Transverse colon (tissue), 4 donors: ENCODE results near the gene SCN8A. TPM values are rescaled to one million over a fixed set of nuclear protein-coding genes. Genes with fewer than 3 reads are reported as not detected.

Experiments
- DNase-seq: peaks from one replicate; pipeline ENCODE4 v3.0.0-alpha.2; 2019
- H3K27ac ChIP-seq, 4 donors: fragments of 200-600 bp; sonication (generic); 2 replicates each; pipeline ENCODE4 v1.5.1; 2016 to 2018; ENCODE audit warnings: inconsistent platforms in 4 of 4
- H3K27me3 ChIP-seq: fragments of 200-600 bp; sonication (generic); 2 replicates; pipeline ENCODE4 v1.5.1; 2017; ENCODE audit warnings: inconsistent platforms
- H3K36me3 ChIP-seq, 4 donors: fragments of 200-600 bp; sonication (generic); 2 replicates each; pipeline ENCODE4 v1.5.1; 2017 to 2019; ENCODE audit warnings: inconsistent platforms in 4 of 4
- H3K4me1 ChIP-seq, 4 donors: fragments of 200-600 bp; sonication (generic); 2 replicates each; pipeline ENCODE4 v1.5.1; 2017 to 2020; ENCODE audit warnings: inconsistent platforms in 4 of 4
- H3K4me3 ChIP-seq, 4 donors: fragments of 200-600 bp; sonication (generic); 1 replicate in 1 of 4; 2 replicates in 3 of 4; pipeline versions ENCODE4 v1.5.1 to v1.6.1; 2017 to 2019; ENCODE audit warnings: inconsistent platforms in 4 of 4
- H3K9me3 ChIP-seq, 2 donors: fragments of 200-600 bp; sonication (generic); 2 replicates each; pipeline ENCODE4 v1.5.1; 2017 to 2019; ENCODE audit warnings: inconsistent platforms in 2 of 2
- CTCF ChIP-seq, 5 experiments: fragments of 200-600 bp in 3 of 5; fragments of 450-650 bp in 2 of 5; sonication (generic) in 3 of 5; IDR thresholded peaks; 1 replicate in 2 of 5; 2 replicates in 3 of 5; pipeline ENCODE4 v1.5.1; 2016 to 2017; ENCODE audit warnings: antibody characterized with exemption in 5 of 5, inconsistent platforms in 3 of 5, mild to moderate bottlenecking in 2 of 5, moderate library complexity in 1 of 5
- EP300 ChIP-seq: sonication (generic); formaldehyde crosslinking; IDR thresholded peaks from one replicate; pipeline ENCODE4 v1.6.1; 2017; ENCODE audit warnings: antibody characterized with exemption, low read depth
- POLR2A ChIP-seq: fragments of 450-650 bp; IDR thresholded peaks from one replicate; pipeline ENCODE4 v1.6.1; 2016; ENCODE audit warnings: antibody characterized with exemption, mild to moderate bottlenecking, moderate library complexity
- POLR2AphosphoS5 ChIP-seq, 3 donors: sonication (generic); formaldehyde crosslinking; IDR thresholded peaks; one replicate each; pipeline ENCODE4 v1.6.1; 2016; ENCODE audit warnings: antibody characterized with exemption in 3 of 3
- WGBS, 2 donors: methylation state at CpG; one replicate each; pipeline ENCODE4 v1.1.5; 2018; ENCODE audit warnings: low coverage in 1 of 2; 5-methylcytosine and 5-hydroxymethylcytosine counted together
- in situ Hi-C, 4 donors: fragments of 200-750 bp; cut with MboI; loops; one replicate each; pipeline versions ENCODE4 v1.15.0 to v1.15.1; 2017; ENCODE audit warnings: low sequenced_read_pairs in 3 of 4, low pct_ligation_motif_present in 1 of 4, low pct_unique_long_range_greater_than_20kb in 1 of 4
- intact Hi-C: fragments of 100-400 bp; cut with DNase I; formaldehyde crosslinking; loops from one replicate; pipeline ENCODE4 v1.15.1; 2023; ENCODE audit warnings: low total_unique reads
- total RNA-seq, 4 donors: library from RNA; depleted of rRNA; stranded (reverse); fragments of >200 nt; gene quantifications; one replicate each; pipeline ENCODE4 v1.1.0, GENCODE V29; 2016

SCN8A gene
- total RNA-seq, 4 donors from 2014 or later: 0.37 to 6.8 (median 3.2) TPM

GRCh38 chr12:51840966-51841365 is 249.9 kb downstream of the SCN8A start:
- Histone ChIP-seq H3K4me1 (no peaks in the 10 kb centered on the region), H3K27ac (no peak overlapping the region), H3K36me3 (no peaks in the 10 kb centered on the region), H3K4me3 (no peak overlapping the region), H3K9me3 (no peaks in the 10 kb centered on the region), H3K27me3 (peaks cover 69% of the 10 kb centered on the region)
- no peak for DNase-seq
- in situ Hi-C loops (no loop called here), intact Hi-C loops (no loop called here)
- TF ChIP-seq POLR2A (no peak), EP300 (no peak), POLR2AphosphoS5 (IDR thresholded peaks at IDR 0.05) (no peak), CTCF (IDR thresholded peaks at IDR 0.05) (no peak)
- 86% methylated on average over 6 of the region's 6 CpGs; no CpG with 5 or more reads in 1 of the 2 donors for WGBS, 2 donors

GRCh38 chr12:51841727-51842126 is 250.7 kb downstream of the SCN8A start:
- WGBS, 2 donors: 50 to 60% methylated on average over 1 to 6 of the region's 6 CpGs
- in situ Hi-C loops: no loop called here
- Histone ChIP-seq H3K27ac (no peak overlapping the region), H3K4me1 (peaks cover 3 to 6% (median 4%) of the 10 kb centered on the region in 4 donors), H3K4me3 (no peak overlapping the region), H3K36me3 (no peaks in the 10 kb centered on the region), H3K9me3 (no peaks in the 10 kb centered on the region), H3K27me3 (peaks cover 76% of the 10 kb centered on the region)
- intact Hi-C loops: no loop called here
- TF ChIP-seq POLR2AphosphoS5 (IDR thresholded peaks at IDR 0.05) (no peak), EP300 (no peak), POLR2A (no peak), CTCF (IDR thresholded peaks at IDR 0.05) (no peak)
- no peak for DNase-seq

- in situ Hi-C loops (no loop called here), intact Hi-C loops (no loop called here)
- H3K27ac ChIP-seq: no peak overlapping the region
- peaks cover 11 to 23% (median 21%) of the 10 kb centered on the region in 4 donors for H3K4me1 ChIP-seq
- H3K4me3 ChIP-seq: no peak overlapping the region
- DNase-seq: no peak
- TF ChIP-seq POLR2A: no peak
- no peak for TF ChIP-seq POLR2AphosphoS5 (IDR thresholded peaks at IDR 0.05)
- TF ChIP-seq EP300: no peak
- no peak for TF ChIP-seq CTCF (IDR thresholded peaks at IDR 0.05)
- H3K9me3 ChIP-seq: no peaks in the 10 kb centered on the region
- WGBS, 2 donors: 58 to 86% methylated on average over 2 to 4 of the region's 4 CpGs
- H3K27me3 ChIP-seq: peaks cover 92% of the 10 kb centered on the region
- H3K36me3 ChIP-seq: no peaks in the 10 kb centered on the region
Measured at GRCh38 chr12:51844854-51845253, 253.8 kb downstream of the SCN8A start.

GRCh38 chr12:51845482-51845881 is 254.4 kb downstream of the SCN8A start:
- Histone ChIP-seq H3K4me3 (no peak overlapping the region), H3K27ac (no peak overlapping the region), H3K9me3 (no peaks in the 10 kb centered on the region), H3K36me3 (no peaks in the 10 kb centered on the region), H3K4me1 (peaks cover 11 to 23% (median 21%) of the 10 kb centered on the region in 4 donors), H3K27me3 (peaks cover 95% of the 10 kb centered on the region)
- intact Hi-C loops (no loop called here), in situ Hi-C loops (no loop called here)
- 72 to 81% methylated on average over 4 to 7 of the region's 7 CpGs for WGBS, 2 donors
- no peak for TF ChIP-seq POLR2A
- TF ChIP-seq CTCF (IDR thresholded peaks at IDR 0.05): no peak
- no peak for TF ChIP-seq EP300
- TF ChIP-seq POLR2AphosphoS5 (IDR thresholded peaks at IDR 0.05): no peak
- DNase-seq: no peak
